Occipital lobe (tissue), 2 donors: ENCODE data around the gene CIDEB. TPM values are rescaled to one million over a fixed set of nuclear protein-coding genes. Genes with fewer than 3 reads are reported as not detected.

ENCODE experiments used
- DNase-seq: peaks from one replicate; lab custom pipeline; 2025; lab: John Stamatoyannopoulos, UW
- total RNA-seq: library from RNA; depleted of rRNA; stranded (reverse); fragments of >200 nt; gene quantifications from one replicate; pipeline ENCODE4 v1.2.3, GENCODE V29; 2014

CIDEB gene
- total RNA-seq, 1 donor from 2014 or later, result 3.4 TPM

GRCh38 chr14:24270537-24271133, 37.1 kb downstream of the CIDEB start:
- no peak for DNase-seq

GRCh38 chr14:24269910-24270536, 37.8 kb downstream of the CIDEB start:
- DNase-seq, result no peak

- no peak for DNase-seq
Measured at GRCh38 chr14:24269368-24269767, 38.4 kb downstream of the CIDEB start.

- no peak for DNase-seq
Measured at GRCh38 chr14:24268225-24268624, 39.6 kb downstream of the CIDEB start.

GRCh38 chr14:24267516-24267915, 40.3 kb downstream of the CIDEB start:
- no peak for DNase-seq

- DNase-seq, result no peak
Measured at GRCh38 chr14:24266344-24267244, 41.2 kb downstream of the CIDEB start.

- DNase-seq, result no peak
Measured at GRCh38 chr14:24264298-24264697, 43.5 kb downstream of the CIDEB start.

GRCh38 chr14:24263848-24264247, 43.9 kb downstream of the CIDEB start:
- DNase-seq, result no peak

- no peak for DNase-seq
Measured at GRCh38 chr14:24262821-24263733, 44.7 kb downstream of the CIDEB start, which contains the start of gene TGM1. TSS of gene TGM1 (minus strand) at chr14:24263177. CDS start at chr14:24262352, 825 bp downstream.

- no peak for DNase-seq
Measured at GRCh38 chr14:24261969-24262327, 45.8 kb downstream of the CIDEB start.

- no peak for DNase-seq
Measured at GRCh38 chr14:24261256-24261968, 46.4 kb downstream of the CIDEB start.

- no peak for DNase-seq
Measured at GRCh38 chr14:24260780-24261157, 47.0 kb downstream of the CIDEB start.

GRCh38 chr14:24260026-24260779, 47.6 kb downstream of the CIDEB start:
- no peak for DNase-seq

- no peak for DNase-seq
Measured at GRCh38 chr14:24259282-24260025, 48.3 kb downstream of the CIDEB start.

- DNase-seq, result no peak
Measured at GRCh38 chr14:24258548-24259265, 49.1 kb downstream of the CIDEB start.

- DNase-seq, result no peak
Measured at GRCh38 chr14:24258119-24258518, 49.7 kb downstream of the CIDEB start.

- no peak for DNase-seq
Measured at GRCh38 chr14:24256960-24257359, 50.8 kb downstream of the CIDEB start.

GRCh38 chr14:24255931-24256711, 51.7 kb downstream of the CIDEB start:
- DNase-seq, result no peak
